SIG-M5 treated with dmso at 0.1 percent for 504 hours (cell line): ENCODE measurements around the gene ATP1A2.
A peak's percentile ranks its signal among the peaks of the same experiment; 100 is the strongest.

Source experiments
- DNase-seq: peaks from one replicate; lab custom pipeline; 2025; ENCODE audit not compliant: unreplicated experiment; lab: John Stamatoyannopoulos, UW

ATP1A2 gene

GRCh38 chr1:160168609-160169369 lies 53.2 kb downstream of the ATP1A2 start:
- no peak for DNase-seq

- peak; percentile 36 for DNase-seq
Measured at GRCh38 chr1:160169553-160170399, 54.2 kb downstream of the ATP1A2 start.

- DNase-seq, result no peak
Measured at GRCh38 chr1:160171354-160171753, 55.8 kb downstream of the ATP1A2 start.

- no peak for DNase-seq
Measured at GRCh38 chr1:160171980-160172379, 56.4 kb downstream of the ATP1A2 start.

- DNase-seq, result no peak
Measured at GRCh38 chr1:160177231-160177630, 61.7 kb downstream of the ATP1A2 start.

GRCh38 chr1:160177667-160178066 lies 62.1 kb downstream of the ATP1A2 start:
- DNase-seq, result no peak

GRCh38 chr1:160178731-160179130 lies 63.2 kb downstream of the ATP1A2 start:
- no peak for DNase-seq

GRCh38 chr1:160179336-160179735 lies 63.8 kb downstream of the ATP1A2 start:
- no peak for DNase-seq

- DNase-seq, result no peak
Measured at GRCh38 chr1:160186246-160186645, 70.7 kb downstream of the ATP1A2 start.

- no peak for DNase-seq
Measured at GRCh38 chr1:160186729-160187128, 71.2 kb downstream of the ATP1A2 start.

- no peak for DNase-seq
Measured at GRCh38 chr1:160187407-160187806, 71.8 kb downstream of the ATP1A2 start.

GRCh38 chr1:160188341-160188740 lies 72.8 kb downstream of the ATP1A2 start:
- no peak for DNase-seq

- no peak for DNase-seq
Measured at GRCh38 chr1:160189649-160190625, 74.4 kb downstream of the ATP1A2 start, which contains the start of gene CASQ1. Gene CASQ1 (plus strand): TSS chr1:160190575. CDS start chr1:160190752, 177 bp downstream.

GRCh38 chr1:160191756-160192155 lies 76.2 kb downstream of the ATP1A2 start:
- DNase-seq, result no peak

GRCh38 chr1:160192234-160192633 lies 76.7 kb downstream of the ATP1A2 start:
- no peak for DNase-seq
